Stimulated activated CD8-positive, alpha-beta memory T cell treated with anti-CD3 and anti-CD28 coated beads, Interleukin-4, amount 100 ng/mL, for 4 hours (primary cell): ENCODE results near the gene RAB17.

Experiments used
- DNase-seq, 2 donors: peaks; one replicate each; pipeline ENCODE4 v3.0.0-alpha.2; 2020; ENCODE audit warnings: low read depth in 2 of 2, low spot score in 1 of 2

Gene RAB17

DNA sequence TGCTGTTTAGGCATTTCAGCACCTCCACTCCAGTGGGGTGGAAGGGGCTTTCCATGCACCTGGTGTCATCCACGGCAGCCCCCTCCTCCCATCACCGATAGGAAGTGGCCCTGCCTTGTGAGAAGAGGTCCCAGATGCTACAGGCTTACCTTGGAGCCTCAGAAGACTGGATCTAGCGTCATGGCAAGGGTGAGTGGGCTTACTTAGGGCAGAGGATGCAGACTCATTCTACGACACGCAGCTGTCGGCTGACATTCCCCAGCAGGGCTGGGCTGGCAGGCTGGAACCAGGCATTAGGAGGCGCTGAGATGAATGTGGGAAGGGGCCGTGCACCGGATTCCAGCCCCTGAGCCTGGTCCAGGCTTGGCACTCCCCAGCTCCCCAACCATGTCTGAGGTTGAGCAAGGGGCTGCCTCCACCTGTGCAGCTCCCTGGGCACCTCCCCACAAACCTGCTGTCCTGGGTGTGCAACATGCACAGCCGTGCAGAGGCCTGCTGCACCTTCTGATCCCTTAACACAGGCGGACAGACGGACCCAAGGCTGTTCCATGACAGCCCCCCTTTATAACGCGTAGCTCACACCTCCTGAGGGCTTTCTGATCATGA lies 25.9 kb downstream of the RAB17 start:
- DNase-seq, result no peak

- no peak for DNase-seq
These were observed 26.7 kb downstream of the RAB17 start for GRCh38 chr2:237563816-237564215.

- DNase-seq, result no peak
These were observed 29.3 kb downstream of the RAB17 start for GRCh38 chr2:237561221-237561620.

DNA sequence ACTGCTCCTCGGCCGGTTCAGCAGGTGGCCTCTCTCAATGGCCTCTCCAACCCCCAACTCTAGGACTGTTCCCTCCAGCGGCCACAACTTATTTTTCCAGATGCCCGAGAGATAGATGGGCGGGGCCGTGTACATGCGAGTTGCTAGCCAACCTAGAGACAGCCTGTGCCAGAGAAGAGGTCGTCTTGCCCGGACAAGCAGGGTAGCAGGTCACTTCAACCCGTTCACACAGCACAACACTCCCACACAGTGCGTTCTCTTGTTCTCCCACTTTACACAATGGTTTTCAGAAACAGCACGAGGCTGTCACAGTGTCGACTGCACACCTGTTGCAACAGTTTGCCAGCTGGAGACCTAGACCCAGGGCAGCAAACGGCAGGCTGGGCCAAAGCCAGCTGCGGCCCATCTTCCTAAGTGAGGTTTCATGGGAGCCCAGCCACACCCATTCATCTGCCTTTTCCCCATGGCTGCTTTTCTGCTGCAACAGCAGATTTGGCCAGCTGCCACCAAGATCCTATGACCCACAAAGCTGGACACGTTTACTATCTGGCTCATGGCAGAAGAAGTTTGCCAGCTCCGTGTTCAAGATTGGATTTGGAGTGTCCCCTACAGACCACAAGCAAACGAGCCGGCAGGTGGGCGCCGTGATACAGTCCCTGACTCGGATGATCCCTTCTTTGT lies 31.4 kb downstream of the RAB17 start:
- DNase-seq, result no peak

DNA sequence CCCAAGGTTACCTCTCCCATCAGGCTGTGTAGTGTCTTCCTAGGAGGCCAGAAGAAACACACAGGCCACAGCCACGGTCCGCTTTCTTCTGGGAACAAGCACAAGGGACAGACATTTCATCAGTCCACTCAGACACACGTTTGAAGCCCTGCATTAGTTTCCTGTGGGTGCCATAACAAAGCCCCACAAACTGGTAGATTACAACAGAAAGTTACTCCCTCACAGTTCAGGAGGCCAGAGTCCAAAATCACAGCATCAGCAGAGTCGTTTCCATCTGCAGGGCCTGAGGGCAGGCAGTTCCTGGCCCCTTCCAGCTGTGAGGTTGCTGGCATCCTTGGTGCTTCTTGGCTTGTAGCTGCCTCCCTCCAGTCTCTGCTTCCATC lies 32.9 kb downstream of the RAB17 start:
- no peak for DNase-seq

DNA sequence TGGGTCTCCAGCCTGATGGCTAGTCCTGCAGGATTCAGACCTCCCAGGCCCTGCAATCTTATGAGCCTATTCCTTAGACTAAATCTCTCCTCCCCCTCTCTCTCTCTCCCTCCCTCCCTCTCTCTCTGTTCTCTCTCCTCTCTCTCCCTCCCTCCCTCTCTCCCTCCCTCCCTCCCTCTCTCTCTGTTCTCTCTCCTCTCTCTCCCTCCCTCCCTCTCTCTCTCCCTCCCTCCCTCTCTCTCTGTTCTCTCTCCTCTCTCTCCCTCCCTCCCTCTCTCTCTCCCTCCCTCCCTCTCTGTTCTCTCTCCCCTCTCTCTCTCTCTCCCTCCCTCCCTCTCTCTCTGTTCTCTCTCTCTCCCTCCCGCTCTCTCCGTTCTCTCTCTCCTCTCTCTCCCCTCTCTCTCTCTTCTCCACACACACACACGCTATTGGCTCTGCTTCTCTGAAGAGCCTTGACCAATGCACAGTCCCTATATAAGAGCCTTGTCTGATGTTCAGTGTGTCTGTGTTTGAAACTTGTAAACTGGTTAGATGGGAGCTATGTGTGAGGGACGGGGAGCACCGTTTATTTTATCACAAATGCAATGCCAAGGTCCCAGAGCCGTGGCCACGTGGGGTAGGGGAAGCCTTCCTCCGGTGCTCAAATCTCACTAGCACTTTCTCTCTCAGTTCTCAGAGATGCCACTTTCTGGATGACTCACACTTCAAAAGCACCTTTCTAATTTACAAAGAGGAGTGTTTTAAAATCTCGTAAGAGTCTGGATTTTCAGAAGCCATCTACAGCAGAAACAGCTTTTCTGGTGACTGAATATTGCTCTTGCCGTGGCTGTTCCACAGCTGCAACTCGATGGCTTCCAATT lies 33.5 kb downstream of the RAB17 start:
- no peak for DNase-seq

- no peak for DNase-seq
These were observed 35.0 kb downstream of the RAB17 start for GRCh38 chr2:237555560-237555959.

DNA sequence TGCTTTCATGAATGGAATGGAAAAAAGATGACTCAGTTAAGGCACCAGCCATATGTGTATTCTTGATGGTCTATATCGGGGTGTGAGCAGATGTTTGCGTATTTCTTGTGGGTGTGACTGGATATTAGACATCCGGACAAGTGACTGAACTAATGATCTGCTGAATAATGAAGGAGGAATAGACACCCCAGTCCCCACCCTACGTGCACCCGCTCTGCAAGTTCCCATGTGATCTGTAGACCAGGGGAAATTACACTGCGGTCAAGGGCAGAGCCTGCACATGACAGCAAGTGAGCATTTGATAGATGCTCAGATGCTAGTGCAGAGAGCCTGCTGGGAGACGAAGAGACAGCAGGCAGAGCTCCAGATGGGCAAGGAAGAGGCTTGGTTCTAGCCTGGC lies 36.6 kb downstream of the RAB17 start:
- DNase-seq, result no peak

GRCh38 chr2:237552908-237553307 lies 37.6 kb downstream of the RAB17 start:
- DNase-seq, result no peak

GRCh38 chr2:237551071-237551574 lies 39.4 kb downstream of the RAB17 start:
- no peak for DNase-seq

GRCh38 chr2:237549643-237550415 lies 40.7 kb downstream of the RAB17 start:
- DNase-seq, result no peak

DNA sequence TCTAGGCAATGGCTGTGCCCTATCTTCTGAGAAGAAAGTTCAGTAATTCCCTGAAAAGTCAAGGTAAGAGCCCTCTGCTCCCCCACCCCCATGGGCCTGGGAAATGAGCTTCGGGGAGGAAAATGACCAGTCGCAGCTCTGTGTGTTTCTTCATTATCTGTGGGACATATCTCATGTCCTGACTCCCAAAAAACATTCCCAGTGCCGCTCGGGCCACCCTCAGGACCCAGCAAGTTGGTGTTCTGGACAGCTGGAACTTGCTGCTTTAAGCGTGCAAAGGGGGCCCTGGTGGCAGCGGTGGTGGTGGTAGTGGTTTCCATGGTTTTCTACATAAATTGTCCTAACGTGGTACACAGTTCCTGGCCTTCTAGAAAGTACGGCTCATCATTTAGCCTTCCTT lies 41.3 kb downstream of the RAB17 start:
- no peak for DNase-seq

DNA sequence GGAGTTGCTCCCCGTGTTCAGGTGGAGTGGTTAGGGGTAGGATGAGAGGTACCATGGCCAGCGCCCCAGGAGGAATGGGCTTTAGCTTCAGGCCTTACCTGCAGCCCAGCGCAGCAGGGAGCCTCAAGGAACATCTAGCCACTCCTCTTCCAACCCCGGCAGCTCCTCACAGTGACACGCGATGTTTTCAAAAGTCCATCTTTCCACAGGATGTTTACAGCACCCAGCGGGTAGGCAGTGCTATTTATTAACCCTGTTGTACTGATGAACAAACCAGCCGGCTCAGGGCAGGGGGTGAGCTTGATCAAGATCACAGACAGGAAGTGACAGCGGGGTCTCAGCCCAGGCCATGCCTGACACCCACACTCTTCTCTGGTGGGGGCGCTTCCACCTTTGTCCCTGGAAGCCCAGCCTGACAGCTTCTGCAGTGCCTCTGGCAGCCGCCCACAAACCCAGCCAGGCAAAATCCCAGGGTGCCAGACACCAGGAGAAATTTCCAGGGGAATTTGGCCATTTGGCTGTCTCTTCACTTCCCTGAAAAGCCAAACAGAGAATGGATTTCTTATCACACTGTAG lies 42.6 kb downstream of the RAB17 start:
- DNase-seq, result no peak

DNA sequence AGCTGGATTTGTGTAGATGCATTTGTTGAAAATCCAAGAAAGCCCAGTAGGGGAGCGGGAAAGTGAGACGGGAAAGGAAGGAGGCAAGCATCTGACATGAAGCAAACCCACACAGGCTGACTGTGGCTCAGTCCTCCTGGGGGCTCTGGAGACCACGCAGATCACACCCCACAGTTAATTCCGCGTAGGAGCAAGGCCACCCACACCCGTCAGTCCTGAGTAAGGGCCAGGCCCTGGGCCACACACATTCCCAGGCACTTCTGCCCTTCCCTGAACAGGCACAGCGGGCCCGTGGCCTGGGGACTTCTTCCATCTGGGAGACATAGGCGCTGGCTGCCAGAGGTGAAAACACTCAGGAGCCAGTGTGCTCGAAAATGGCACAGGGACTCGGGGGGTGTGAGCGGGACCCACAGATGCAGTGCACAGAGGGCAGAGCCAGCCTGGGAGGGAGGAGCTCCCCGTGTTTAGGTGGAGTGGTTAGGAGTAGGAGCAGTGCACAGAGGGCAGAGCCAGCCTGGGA lies 43.6 kb downstream of the RAB17 start:
- DNase-seq, result no peak

- no peak for DNase-seq
These were observed 44.3 kb downstream of the RAB17 start for GRCh38 chr2:237546040-237546875.

DNA sequence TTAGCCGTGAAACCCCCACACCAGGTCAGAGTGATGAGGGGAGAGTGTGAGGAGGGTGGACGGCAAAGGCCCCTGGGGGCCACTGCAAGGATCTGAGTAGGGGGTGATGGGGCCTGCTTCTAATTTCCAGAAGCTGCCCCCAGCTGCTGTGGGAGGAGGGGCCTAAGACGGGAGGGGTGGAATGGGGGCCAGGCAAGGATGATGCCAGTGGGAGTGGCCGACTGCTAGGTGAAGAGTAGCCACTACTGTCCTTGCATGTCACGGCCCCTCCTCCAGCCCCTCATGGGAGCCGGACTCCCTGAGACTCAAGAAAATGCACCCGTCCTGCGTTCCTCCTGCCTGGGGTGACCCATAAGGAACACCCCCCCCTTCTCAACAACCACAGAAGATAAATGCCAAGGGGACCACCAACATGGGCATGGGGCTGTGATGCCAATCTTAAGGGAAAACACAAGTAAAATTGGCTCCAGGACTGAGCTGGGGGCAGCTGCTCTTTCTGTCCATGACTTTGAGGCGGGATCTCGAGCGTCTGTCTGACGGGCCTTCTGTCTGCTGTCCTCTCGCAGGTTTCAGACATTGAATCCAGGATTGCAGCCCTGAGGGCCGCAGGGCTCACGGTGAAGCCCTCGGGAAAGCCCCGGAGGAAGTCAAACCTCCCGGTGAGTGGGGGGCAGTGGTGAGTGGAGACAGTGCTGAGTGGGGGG lies 48.4 kb downstream of the RAB17 start:
- no peak for DNase-seq

DNA sequence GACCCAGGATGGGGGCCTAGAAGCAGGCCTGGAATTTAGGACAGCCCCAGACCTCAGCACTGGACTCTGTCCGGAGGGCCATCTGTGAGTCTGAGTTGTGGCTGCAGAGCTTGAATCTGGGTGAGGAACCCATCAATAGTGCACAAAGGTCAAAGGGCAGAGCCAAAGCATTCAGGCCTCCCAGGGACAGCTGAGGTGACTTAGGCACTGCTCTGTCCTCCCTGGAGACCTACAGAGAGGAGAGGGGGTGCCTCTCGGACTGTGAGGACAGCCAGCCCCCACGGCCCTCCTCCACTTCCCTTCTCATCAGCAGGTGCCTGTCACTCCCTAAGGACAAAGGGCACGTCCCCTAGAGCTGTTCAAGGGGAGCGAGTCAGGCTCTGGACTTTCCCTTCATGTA lies 49.3 kb downstream of the RAB17 start:
- DNase-seq, result no peak

GRCh38 chr2:237540823-237541222 lies 49.7 kb downstream of the RAB17 start:
- DNase-seq, result no peak

- no peak for DNase-seq
These were observed 50.2 kb downstream of the RAB17 start for GRCh38 chr2:237540223-237540775.
